ENCODE data around the gene SEMA3C.

The SEMA3C gene

DNA sequence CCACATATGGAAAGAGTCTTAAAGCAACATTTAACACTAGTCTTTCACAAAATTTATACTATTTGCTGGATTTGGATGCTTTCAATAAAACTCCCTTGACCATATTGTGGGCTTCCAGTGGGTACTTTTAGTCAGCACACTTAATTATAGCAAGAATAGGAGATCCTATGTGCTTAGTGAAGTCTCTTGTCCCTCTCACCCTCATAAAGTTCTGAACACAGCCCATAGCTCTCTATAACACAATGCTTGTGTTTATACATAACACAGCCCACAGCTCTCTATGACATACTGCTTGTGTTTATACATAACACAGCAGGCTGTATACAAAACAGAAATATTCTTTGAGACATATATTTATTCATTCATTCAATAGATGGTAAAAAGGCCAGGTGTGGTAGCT is 79.0 kb downstream of the SEMA3C start:
- Histone ChIP-seq H3K9me3 (ENCODE audit: severe bottlenecking) (no peaks in the 10 kb centered on the region), H3K4me1 (ENCODE audit: insufficient read depth, poor library complexity, severe bottlenecking) (peaks cover 7% of the 10 kb centered on the region), H3K4me3 (ENCODE audit: severe bottlenecking) (no peak overlapping the region), H3K27ac (ENCODE audit: poor library complexity, severe bottlenecking) (no peak overlapping the region), H3K27me3 (ENCODE audit: insufficient read depth, poor library complexity, severe bottlenecking) (no peaks in the 10 kb centered on the region), H3K36me3 (ENCODE audit: low read depth) (peaks cover 9% of the 10 kb centered on the region; the same call in 1 of the 2 replicates)
- DNase-seq (ENCODE audit: low spot score) (no peak), ATAC-seq (ENCODE audit: low read depth) (no peak)
- no peak for TF ChIP-seq CTCF (IDR thresholded peaks at IDR 0.05; ENCODE audit: poor library complexity, severe bottlenecking)

- no peaks in the 10 kb centered on the region for H3K27me3 ChIP-seq (ENCODE audit: insufficient read depth, poor library complexity, severe bottlenecking)
- peaks cover 10% of the 10 kb centered on the region for H3K4me1 ChIP-seq (ENCODE audit: insufficient read depth, poor library complexity, severe bottlenecking)
- no peak for ATAC-seq (ENCODE audit: low read depth)
- no peak overlapping the region for H3K27ac ChIP-seq (ENCODE audit: poor library complexity, severe bottlenecking)
- TF ChIP-seq CTCF (IDR thresholded peaks at IDR 0.05; ENCODE audit: poor library complexity, severe bottlenecking) = no peak
- H3K36me3 ChIP-seq (ENCODE audit: low read depth) = no peaks in the 10 kb centered on the region; the same call in 1 of the 2 replicates
- DNase-seq (ENCODE audit: low spot score) = no peak
- no peaks in the 10 kb centered on the region for H3K9me3 ChIP-seq (ENCODE audit: severe bottlenecking)
- H3K4me3 ChIP-seq (ENCODE audit: severe bottlenecking) = no peak overlapping the region
These were observed 80.2 kb downstream of the SEMA3C start for GRCh38 chr7:80838643-80839042.

- no peaks in the 10 kb centered on the region for H3K9me3 ChIP-seq (ENCODE audit: severe bottlenecking)
- peaks cover 8% of the 10 kb centered on the region for H3K4me1 ChIP-seq (ENCODE audit: insufficient read depth, poor library complexity, severe bottlenecking)
- ATAC-seq (ENCODE audit: low read depth) (no peak), DNase-seq (ENCODE audit: low spot score) (no peak)
- H3K36me3 ChIP-seq (ENCODE audit: low read depth) = no peaks in the 10 kb centered on the region; the same call in 1 of the 2 replicates
- no peak overlapping the region for H3K27ac ChIP-seq (ENCODE audit: poor library complexity, severe bottlenecking)
- H3K4me3 ChIP-seq (ENCODE audit: severe bottlenecking) = no peak overlapping the region
- no peak for TF ChIP-seq CTCF (IDR thresholded peaks at IDR 0.05; ENCODE audit: poor library complexity, severe bottlenecking)
- no peaks in the 10 kb centered on the region for H3K27me3 ChIP-seq (ENCODE audit: insufficient read depth, poor library complexity, severe bottlenecking)
These were observed 81.5 kb downstream of the SEMA3C start for GRCh38 chr7:80837345-80837744.

DNA sequence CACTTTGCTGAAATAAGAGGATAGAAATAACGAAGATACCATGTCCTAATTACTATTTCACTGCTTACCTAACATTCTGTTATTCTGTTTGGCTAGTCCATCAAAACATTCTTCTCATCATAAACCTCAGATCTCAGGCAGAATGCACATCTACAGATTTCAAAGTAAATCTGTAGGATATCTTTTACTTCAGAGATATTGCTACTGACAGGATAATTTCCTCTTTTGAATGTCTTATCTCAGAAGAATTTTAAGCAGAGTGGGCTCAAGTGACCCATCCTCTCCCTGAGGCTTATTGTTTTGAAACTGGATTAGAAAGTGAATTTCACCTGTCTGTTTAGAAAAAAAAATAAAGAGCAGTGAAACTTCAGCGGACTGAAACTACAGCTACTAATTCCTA is 83.6 kb downstream of the SEMA3C start:
- H3K4me3 ChIP-seq (ENCODE audit: severe bottlenecking) = no peak overlapping the region
- no peaks in the 10 kb centered on the region for H3K9me3 ChIP-seq (ENCODE audit: severe bottlenecking)
- H3K4me1 ChIP-seq (ENCODE audit: insufficient read depth, poor library complexity, severe bottlenecking) = peaks cover 28% of the 10 kb centered on the region
- no peak for TF ChIP-seq CTCF (IDR thresholded peaks at IDR 0.05; ENCODE audit: poor library complexity, severe bottlenecking)
- no peak for ATAC-seq (ENCODE audit: low read depth)
- H3K27ac ChIP-seq (ENCODE audit: poor library complexity, severe bottlenecking) = no peak overlapping the region
- no peaks in the 10 kb centered on the region for H3K27me3 ChIP-seq (ENCODE audit: insufficient read depth, poor library complexity, severe bottlenecking)
- H3K36me3 ChIP-seq (ENCODE audit: low read depth) = peaks cover 4% of the 10 kb centered on the region; the same call in 1 of the 2 replicates
- DNase-seq (ENCODE audit: low spot score) = no peak

DNA sequence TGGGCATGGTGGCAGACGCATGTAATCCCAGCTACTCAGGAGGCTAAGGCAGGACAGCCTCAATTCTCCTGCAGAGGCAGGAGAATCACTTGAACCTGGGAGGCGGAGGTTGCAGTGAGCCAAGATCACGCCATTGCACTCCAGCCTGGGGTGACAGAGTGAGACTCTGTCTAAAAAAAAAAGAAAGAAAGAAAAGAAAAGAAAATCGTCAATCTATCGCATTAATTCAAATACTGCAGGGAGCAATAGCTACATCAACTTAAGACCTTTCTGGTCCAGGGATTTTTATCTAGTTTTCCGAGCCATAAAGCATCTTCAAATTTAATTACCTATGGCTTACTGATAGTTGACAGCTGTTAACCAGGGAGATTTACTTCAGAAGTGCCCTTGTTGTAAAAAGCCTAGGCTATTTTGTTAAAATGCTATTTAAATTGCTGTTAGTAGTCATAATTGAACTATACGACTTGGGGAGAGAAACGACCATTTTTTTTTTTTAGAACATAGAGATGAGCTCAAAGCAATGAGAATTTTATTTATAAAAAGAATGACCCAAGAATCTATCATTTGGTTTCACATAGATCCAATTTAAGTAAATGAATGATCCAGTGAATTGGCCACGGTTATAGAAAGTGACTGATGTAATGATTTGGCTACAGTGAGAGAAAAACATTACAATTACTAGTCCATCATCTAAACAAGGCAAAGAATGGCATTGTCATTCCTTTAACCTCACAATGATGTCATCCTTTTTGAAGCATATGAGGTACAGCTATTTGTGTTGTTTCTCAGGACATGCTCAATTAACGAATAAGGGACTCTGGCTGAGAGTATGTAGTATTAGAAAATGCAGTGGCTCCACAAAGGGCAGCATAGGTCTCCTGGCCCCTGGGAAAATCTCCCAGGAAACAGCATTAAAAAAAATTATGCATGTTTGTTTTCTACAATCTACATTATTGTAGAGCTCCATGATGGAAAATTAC is 85.3 kb downstream of the SEMA3C start:
- TF ChIP-seq CTCF (IDR thresholded peaks at IDR 0.05; ENCODE audit: poor library complexity, severe bottlenecking) = no peak
- Histone ChIP-seq H3K4me3 (ENCODE audit: severe bottlenecking) (no peak overlapping the region), H3K36me3 (ENCODE audit: low read depth) (peaks cover 10% of the 10 kb centered on the region), H3K27ac (ENCODE audit: poor library complexity, severe bottlenecking) (peak overlapping the region; percentile 11), H3K27me3 (ENCODE audit: insufficient read depth, poor library complexity, severe bottlenecking) (no peaks in the 10 kb centered on the region), H3K4me1 (ENCODE audit: insufficient read depth, poor library complexity, severe bottlenecking) (peaks cover 36% of the 10 kb centered on the region), H3K9me3 (ENCODE audit: severe bottlenecking) (no peaks in the 10 kb centered on the region)
- ATAC-seq (ENCODE audit: low read depth) = no peak
- no peak for DNase-seq (ENCODE audit: low spot score)
